ENCODE data around the gene SIGLEC10. TPM values are rescaled to one million over a fixed set of nuclear protein-coding genes. Genes with fewer than 3 reads are reported as not detected.
"Not testable (repeated sequence)": the region's sequence is repeated elsewhere in the genome, so short reads cannot be mapped to it uniquely, and the experiment has no call there.

The SIGLEC10 gene
- total and polyA plus RNA-seq, 2 donors, result 0.85 to 10.6 TPM

DNA sequence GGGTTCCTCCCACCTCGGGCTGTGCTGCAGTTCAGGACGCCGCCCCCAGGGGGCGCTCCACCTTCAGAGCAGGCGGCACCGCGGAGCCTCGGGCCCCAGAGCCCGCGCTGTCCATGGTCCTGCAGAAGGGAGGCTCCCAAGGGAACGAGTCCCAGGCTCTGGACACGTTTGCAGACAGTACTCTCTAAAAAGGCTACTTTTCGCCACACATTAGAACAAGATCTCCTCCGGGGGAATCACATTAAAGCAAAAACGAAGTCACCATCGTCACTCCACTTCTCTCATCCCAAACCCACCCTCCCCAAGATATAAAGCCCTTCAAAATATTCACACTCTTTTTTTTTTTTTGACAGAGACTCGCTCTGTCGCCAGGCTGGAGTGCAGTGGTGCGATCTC is 4.6 kb upstream of the SIGLEC10 start:
- H3K36me3 ChIP-seq (ENCODE audit: insufficient read depth), result no peaks in the 10 kb centered on the region
- no peak overlapping the region for H3K4me3 ChIP-seq (ENCODE audit: low read depth, low read length)
- DNase-seq (ENCODE audit: extremely low spot score), result no peak
- H3K4me1 ChIP-seq (ENCODE audit: insufficient read depth), result no peaks in the 10 kb centered on the region
- H3K27ac ChIP-seq (ENCODE audit: low read depth), result no peak overlapping the region
- 9% methylated on average over 19 of the region's 19 CpGs for whole genome bisulfite sequencing

DNA sequence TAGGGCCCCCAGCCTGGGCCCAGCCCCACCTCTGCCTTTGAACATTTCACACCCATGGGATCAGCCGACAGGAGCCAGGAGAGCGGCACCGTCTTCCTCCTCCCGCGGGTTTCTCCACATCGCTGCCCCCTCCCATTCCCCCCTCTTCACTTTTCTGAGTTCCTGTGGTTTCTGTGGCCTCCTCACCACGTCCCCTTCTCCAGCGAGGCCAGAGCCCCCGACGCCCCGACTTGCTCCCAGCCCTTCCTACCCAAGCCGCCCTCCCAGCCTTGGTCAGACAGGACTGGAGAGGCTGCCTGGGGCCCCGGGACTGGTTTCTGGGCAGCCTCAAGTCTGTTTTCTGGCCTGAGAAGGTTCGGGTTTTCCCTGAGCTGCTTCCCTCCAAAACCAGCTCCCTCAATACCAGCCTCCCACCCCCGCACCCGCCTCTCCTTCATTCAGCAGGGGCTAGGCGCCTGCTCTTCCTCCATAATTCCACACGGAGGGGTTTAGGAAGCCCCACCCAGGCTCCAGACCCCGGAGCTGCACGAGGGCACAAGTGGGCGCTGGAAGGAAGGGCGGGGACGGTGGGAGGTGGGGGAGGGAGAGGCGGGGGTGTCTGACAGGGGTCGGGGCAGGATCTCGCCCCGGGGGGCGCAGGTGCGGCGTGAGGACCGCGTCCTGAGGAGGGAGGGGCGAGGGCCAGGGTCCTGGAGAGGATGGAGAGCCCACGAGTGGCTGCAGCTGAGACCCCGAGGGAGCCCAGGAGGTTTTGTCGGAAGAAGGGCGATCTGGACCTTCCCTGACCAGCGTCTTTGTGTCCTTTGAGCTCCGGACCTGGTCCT is 4.0 kb upstream of the SIGLEC10 start:
- Histone ChIP-seq H3K36me3 (ENCODE audit: insufficient read depth) (no peaks in the 10 kb centered on the region), H3K4me1 (ENCODE audit: insufficient read depth) (no peaks in the 10 kb centered on the region), H3K4me3 (ENCODE audit: low read depth, low read length) (no peak overlapping the region), H3K27ac (ENCODE audit: low read depth) (no peak overlapping the region)
- no peak for DNase-seq (ENCODE audit: extremely low spot score)
- 13% methylated on average over 39 of the region's 39 CpGs for WGBS

DNA sequence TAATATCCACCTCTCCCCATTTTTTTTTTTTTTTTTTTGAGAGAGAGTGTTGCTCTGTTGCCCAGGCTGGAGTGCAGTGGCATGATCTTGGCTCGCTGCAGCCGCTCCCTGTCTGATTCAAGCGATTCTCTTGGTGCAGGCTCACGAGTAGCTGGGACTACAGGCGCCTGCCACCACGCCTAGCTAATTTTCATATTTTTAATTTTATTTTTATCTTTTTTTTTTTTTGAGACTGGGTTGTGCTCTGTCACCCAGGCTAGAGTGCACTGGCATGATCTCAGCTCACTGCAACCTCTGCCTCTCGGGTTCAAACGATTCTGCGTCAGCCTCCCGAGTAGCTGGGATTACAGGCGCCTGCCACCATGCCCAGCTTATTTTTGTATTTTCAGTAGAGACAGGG is 3.1 kb upstream of the SIGLEC10 start:
- not testable (repeated sequence) for H3K36me3 ChIP-seq (ENCODE audit: insufficient read depth); H3K4me1 ChIP-seq (ENCODE audit: insufficient read depth); H3K27ac ChIP-seq (ENCODE audit: low read depth); DNase-seq (ENCODE audit: extremely low spot score); H3K4me3 ChIP-seq (ENCODE audit: low read depth, low read length)
- WGBS, result 82% methylated on average over 11 of the region's 11 CpGs

DNA sequence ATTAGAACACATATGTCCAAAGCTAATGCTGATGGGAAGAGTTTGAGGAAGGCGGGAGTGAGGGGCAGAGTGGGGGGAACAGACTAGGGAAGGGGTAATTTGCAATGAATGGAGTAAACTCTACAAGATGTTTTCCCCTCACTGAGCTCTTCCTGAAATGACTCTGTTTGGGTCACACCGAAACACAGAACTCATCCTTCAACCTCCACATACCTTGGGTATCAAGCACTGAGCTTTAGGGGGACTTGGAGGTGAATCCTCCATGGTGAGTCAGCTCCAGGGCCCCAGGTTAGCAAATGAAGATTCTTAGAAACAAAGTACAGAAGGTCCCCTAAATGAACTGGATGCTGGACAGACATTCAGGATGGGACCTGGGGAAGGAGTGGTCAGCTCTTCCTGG is 1.3 kb upstream of the SIGLEC10 start:
- H3K27ac ChIP-seq (ENCODE audit: low read depth), result no peak overlapping the region
- no peak for DNase-seq (ENCODE audit: extremely low spot score)
- 84% methylated on average over 2 of the region's 2 CpGs for WGBS
- H3K4me3 ChIP-seq (ENCODE audit: low read depth, low read length), result no peak overlapping the region
- no peaks in the 10 kb centered on the region for H3K36me3 ChIP-seq (ENCODE audit: insufficient read depth)
- no peaks in the 10 kb centered on the region for H3K4me1 ChIP-seq (ENCODE audit: insufficient read depth)

DNA sequence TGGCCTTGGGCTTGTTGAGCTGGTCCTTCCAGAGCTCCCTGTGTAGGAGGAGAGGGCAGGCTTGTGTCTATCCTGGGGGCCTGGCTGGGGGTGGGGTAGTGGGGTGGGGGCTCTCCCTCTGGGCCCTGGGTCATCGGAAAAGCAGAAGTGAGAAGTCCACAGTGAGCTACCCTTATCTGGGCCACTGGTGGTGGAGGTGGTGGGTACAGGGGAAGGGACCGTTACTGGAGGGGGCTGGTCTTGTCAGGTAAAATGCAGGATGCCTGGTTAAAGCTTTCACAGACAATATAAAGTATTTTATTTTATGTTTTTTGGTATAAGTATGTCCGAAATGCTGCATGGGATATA is 342 bp upstream of the SIGLEC10 start:
- no peak overlapping the region for H3K27ac ChIP-seq (ENCODE audit: low read depth)
- DNase-seq (ENCODE audit: extremely low spot score), result no peak
- no peaks in the 10 kb centered on the region for H3K36me3 ChIP-seq (ENCODE audit: insufficient read depth)
- no peaks in the 10 kb centered on the region for H3K4me1 ChIP-seq (ENCODE audit: insufficient read depth)
- no peak overlapping the region for H3K4me3 ChIP-seq (ENCODE audit: low read depth, low read length)
- WGBS, result 67% methylated on average over 3 of the region's 3 CpGs

DNA sequence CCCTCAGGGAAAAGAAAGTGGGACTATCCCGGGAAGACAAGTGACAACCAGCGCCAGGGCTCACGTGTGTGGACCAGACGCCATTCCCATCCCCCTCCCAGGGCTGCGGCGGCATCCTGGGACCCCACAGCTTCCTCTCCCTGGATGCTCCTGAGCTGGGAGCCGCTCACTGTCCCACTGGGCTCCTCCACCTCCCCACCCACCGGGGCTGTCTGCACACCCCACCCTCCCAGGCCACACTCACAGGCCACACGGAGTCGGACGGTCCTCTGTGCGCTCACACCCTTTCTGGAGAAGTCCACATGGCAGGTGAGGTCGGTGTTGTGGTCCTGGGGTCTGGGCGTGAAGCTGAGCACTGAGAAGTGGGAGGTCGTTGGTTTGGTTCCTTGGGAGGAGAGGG is 1.0 kb downstream of the SIGLEC10 start:
- not testable (repeated sequence) for H3K27ac ChIP-seq (ENCODE audit: low read depth); H3K4me1 ChIP-seq (ENCODE audit: insufficient read depth); H3K36me3 ChIP-seq (ENCODE audit: insufficient read depth); H3K4me3 ChIP-seq (ENCODE audit: low read depth, low read length); DNase-seq (ENCODE audit: extremely low spot score)
- 68% methylated on average over 15 of the region's 15 CpGs for WGBS

DNA sequence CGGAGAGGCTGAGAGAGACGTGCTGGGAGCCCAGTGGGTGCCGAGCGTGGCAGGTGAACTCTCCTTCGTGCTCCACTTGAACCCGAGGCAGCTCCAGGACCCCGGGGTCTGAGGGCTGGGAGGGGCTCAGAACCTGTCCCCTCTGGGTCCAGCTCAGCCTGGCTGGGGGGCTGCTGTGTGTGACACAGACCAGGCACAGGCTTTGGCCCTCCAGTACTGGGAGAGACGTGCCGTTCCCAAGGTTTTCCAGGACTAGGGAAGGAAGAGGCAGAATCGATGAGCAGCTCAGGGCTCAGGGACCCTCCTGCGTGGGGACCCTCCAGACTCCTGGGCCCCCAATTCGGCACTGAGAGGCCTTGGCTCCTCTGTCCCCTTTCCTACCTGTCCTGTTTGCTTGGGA is 2.3 kb downstream of the SIGLEC10 start:
- Histone ChIP-seq H3K4me1 (ENCODE audit: insufficient read depth) (no peaks in the 10 kb centered on the region), H3K27ac (ENCODE audit: low read depth) (no peak overlapping the region), H3K4me3 (ENCODE audit: low read depth, low read length) (no peak overlapping the region), H3K36me3 (ENCODE audit: insufficient read depth) (no peaks in the 10 kb centered on the region)
- no peak for DNase-seq (ENCODE audit: extremely low spot score)
- 85% methylated on average over 12 of the region's 12 CpGs for WGBS

DNA sequence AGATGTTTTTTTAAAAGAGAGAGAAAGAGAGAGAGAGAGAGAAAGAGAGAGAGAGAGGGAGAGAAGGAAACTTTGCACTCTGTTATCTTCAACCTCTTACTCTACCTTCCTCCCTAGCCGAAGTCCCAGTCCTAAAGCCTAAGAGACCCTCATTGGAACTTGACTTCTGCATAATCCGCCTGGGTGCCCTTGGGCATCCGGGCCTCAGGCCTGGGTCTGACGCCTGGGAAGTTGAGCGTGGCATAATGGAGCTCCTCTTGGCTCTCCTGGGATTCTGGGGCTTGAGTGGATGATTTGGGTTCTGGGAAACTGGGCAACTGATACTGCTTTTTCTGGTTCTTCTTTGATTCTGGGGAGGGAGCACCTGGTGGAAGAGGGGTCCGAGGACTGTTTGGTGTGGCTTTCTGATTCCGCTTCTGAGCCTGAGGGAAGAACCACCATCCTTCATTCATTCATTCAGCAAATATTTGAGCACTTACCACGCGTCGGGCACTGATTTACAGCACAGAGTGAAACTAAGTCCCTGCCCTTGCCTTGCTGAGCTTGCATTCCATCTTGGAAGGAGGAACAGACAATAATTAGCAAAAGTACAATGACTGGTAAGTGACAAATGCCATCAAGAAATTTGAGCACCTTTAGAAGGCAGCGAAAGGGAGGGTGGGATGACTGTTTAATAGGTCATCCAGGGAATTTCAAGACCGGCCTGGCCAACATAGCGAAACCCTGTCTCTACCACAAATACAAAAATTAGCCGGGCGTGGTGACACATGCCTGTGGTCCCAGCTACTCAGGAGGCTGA is 6.3 kb downstream of the SIGLEC10 start:
- Histone ChIP-seq H3K36me3 (ENCODE audit: insufficient read depth) (no peaks in the 10 kb centered on the region), H3K27ac (ENCODE audit: low read depth) (no peak overlapping the region), H3K4me3 (ENCODE audit: low read depth, low read length) (no peak overlapping the region), H3K4me1 (ENCODE audit: insufficient read depth) (no peaks in the 10 kb centered on the region)
- 90% methylated on average over 15 of the region's 15 CpGs for WGBS
- DNase-seq (ENCODE audit: extremely low spot score), result no peak

DNA sequence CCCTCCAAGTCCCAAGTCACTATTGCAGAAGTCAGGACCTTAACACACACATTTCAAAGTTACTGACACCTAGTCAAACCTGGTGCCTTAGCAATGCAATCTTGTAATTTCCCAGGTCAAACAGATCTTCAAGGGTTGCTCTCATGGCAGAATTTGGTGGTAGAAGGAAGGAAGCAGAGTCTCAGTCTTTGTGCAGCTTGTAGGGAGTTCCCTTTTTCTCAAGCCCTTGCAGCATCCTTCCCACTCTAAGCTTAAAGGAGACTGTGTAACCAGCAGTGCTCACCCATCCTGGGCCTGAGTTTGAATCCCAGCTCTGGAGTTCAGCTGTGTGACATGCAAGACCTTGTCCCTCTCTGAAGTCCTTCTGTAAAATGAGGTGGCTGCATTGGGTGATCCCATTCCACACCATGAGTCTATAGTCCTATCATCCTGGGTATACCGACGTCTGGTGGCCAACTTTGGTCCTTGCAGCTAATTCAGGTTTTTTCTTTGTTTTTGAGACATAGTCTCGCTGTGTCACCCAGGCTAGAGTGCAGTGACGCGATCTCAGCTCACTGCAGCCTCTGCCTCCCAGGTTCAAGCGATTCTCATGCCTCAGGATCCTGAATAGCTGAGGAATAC is 9.8 kb downstream of the SIGLEC10 start:
- H3K4me3 ChIP-seq (ENCODE audit: low read depth, low read length), result no peak overlapping the region
- H3K4me1 ChIP-seq (ENCODE audit: insufficient read depth), result no peaks in the 10 kb centered on the region
- no peaks in the 10 kb centered on the region for H3K36me3 ChIP-seq (ENCODE audit: insufficient read depth)
- DNase-seq (ENCODE audit: extremely low spot score), result no peak
- WGBS, result 51% methylated on average over 6 of the region's 6 CpGs
- H3K27ac ChIP-seq (ENCODE audit: low read depth), result no peak overlapping the region

DNA sequence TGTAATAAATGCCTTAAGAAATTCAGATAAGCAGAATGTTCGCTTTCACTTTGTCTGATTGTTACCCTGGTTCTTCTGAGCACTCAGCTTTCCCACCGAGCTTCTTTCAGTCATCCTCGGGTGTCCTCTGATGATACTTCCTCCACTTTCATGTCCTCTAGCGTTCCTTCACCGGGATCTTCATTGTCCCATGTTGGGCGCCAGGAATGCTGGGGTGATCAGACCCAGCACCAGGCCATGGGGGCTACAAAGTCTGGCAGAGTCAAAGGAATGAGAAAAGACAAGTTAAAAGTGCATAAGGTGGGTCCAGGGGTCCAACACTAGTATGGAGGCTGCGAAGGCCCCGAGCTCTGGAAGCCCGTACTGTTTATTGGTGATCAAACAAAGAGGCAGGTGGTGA is 15.3 kb downstream of the SIGLEC10 start:
- H3K4me3 ChIP-seq (ENCODE audit: low read depth, low read length), result no peak overlapping the region
- DNase-seq (ENCODE audit: extremely low spot score), result no peak
- no peak overlapping the region for H3K27ac ChIP-seq (ENCODE audit: low read depth)
- 95% methylated on average over 9 of the region's 9 CpGs for WGBS
- H3K36me3 ChIP-seq (ENCODE audit: insufficient read depth), result no peaks in the 10 kb centered on the region
- no peaks in the 10 kb centered on the region for H3K4me1 ChIP-seq (ENCODE audit: insufficient read depth)

DNA sequence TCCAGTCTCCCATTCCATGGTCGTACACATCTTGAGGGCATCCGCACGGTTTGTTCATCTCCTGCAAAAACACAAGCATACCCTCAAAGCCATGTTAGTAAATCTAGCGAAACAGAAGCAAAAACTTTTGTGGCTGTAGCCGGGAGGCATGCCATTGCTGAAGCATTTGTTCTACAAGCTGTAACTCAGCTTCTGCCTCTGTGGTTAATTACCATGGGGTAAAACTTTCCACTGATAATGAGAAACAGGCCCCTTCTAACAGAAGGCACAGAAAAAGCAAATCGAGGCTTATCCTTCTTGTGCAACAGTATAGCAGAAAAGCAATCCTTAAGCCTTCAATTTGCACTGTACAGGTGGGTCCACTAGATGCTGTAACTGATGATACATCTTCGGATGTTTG is 17.5 kb downstream of the SIGLEC10 start:
- not testable (repeated sequence) for H3K36me3 ChIP-seq (ENCODE audit: insufficient read depth); H3K4me1 ChIP-seq (ENCODE audit: insufficient read depth); H3K27ac ChIP-seq (ENCODE audit: low read depth); H3K4me3 ChIP-seq (ENCODE audit: low read depth, low read length); DNase-seq (ENCODE audit: extremely low spot score)
- 85% methylated on average over 7 of the region's 7 CpGs for WGBS

DNA sequence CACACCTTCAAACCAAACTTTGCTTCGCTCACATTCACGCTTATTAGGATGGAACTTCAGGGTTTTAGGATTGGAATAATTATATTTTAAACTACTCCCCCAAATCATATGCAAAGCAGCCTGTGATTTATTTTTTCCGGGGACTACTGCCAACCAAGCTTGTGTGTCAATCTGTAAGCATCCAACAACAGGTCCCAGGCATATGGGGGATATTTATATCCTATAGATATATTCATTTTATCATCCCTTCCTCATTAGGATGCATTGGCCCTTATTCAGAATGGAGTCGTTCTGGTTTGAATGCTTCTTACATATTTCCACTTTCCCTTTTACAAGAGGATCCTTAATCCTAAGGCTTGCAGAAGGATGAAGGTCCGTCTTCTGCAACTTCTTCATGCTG is 18.2 kb downstream of the SIGLEC10 start:
- Histone ChIP-seq H3K4me1 (ENCODE audit: insufficient read depth) (no peaks in the 10 kb centered on the region), H3K36me3 (ENCODE audit: insufficient read depth) (no peaks in the 10 kb centered on the region), H3K27ac (ENCODE audit: low read depth) (no peak overlapping the region), H3K4me3 (ENCODE audit: low read depth, low read length) (no peak overlapping the region)
- DNase-seq (ENCODE audit: extremely low spot score), result no peak
- WGBS, result 91% methylated on average over 5 of the region's 5 CpGs

DNA sequence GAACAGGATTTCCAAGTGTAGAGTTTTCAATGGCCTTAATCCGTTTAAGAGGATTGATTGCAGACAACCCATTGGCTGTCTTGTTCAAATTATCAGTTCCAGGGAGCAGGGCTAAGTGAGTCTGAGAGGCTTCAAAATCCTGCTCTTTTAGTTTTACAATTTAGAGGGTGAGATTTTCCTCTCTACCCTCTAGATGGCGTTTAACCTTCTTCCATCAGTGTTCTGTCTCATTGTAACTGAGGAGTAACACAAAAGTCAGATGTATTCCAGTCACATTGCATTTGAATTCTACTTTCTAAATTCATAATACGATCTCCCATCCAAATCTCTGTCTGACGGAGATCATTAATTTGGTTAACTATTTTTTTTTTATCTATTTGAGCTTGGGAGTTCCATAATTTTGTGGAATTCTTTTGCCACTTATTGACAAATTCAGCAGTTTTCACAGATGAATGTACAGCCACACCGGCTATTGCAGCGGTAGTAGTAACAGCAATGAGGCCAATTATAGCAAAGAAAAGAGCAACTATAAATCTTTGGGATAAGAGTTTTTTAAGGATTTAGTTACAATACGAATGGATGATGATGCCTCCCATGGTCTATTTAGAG is 19.2 kb downstream of the SIGLEC10 start:
- Histone ChIP-seq H3K4me3 (ENCODE audit: low read depth, low read length) (no peak overlapping the region), H3K36me3 (ENCODE audit: insufficient read depth) (no peaks in the 10 kb centered on the region), H3K4me1 (ENCODE audit: insufficient read depth) (no peaks in the 10 kb centered on the region), H3K27ac (ENCODE audit: low read depth) (no peak overlapping the region)
- 45% methylated on average over 7 of the region's 7 CpGs for WGBS
- no peak for DNase-seq (ENCODE audit: extremely low spot score)

All from urinary bladder (tissue), 4 donors.